Fibroblast of pulmonary artery (primary cell): Measurements from ENCODE around the gene GADD45B.
A peak's percentile ranks its signal among the peaks of the same experiment; 100 is the strongest.
"Not testable (repeated sequence)": the region's sequence is repeated elsewhere in the genome, so short reads cannot be mapped to it uniquely, and the experiment has no call there.

Experiments
- DNase-seq: peaks from one replicate; pipeline ENCODE4 v3.0.0-alpha.2; 2010; ENCODE audit warnings: low read depth
- H3K4me3 ChIP-seq: replicated peaks from 2 replicates; pipeline ENCODE4 v1.5.1; 2011; ENCODE audit warnings: low read depth, mild to moderate bottlenecking, control low read depth, low read length, moderate library complexity
- CTCF ChIP-seq: IDR thresholded peaks from 2 replicates; pipeline ENCODE4 v1.5.1; 2011; ENCODE audit warnings: mild to moderate bottlenecking, control low read depth, low read length, inconsistent platforms; ENCODE audit errors: missing control alignments

GADD45B gene

GRCh38 chr19:2488405-2488941 is 12.5 kb downstream of the GADD45B start:
- no peak for DNase-seq
- TF ChIP-seq CTCF: no peak
- peak overlapping the region; percentile 12 for H3K4me3 ChIP-seq

DNA sequence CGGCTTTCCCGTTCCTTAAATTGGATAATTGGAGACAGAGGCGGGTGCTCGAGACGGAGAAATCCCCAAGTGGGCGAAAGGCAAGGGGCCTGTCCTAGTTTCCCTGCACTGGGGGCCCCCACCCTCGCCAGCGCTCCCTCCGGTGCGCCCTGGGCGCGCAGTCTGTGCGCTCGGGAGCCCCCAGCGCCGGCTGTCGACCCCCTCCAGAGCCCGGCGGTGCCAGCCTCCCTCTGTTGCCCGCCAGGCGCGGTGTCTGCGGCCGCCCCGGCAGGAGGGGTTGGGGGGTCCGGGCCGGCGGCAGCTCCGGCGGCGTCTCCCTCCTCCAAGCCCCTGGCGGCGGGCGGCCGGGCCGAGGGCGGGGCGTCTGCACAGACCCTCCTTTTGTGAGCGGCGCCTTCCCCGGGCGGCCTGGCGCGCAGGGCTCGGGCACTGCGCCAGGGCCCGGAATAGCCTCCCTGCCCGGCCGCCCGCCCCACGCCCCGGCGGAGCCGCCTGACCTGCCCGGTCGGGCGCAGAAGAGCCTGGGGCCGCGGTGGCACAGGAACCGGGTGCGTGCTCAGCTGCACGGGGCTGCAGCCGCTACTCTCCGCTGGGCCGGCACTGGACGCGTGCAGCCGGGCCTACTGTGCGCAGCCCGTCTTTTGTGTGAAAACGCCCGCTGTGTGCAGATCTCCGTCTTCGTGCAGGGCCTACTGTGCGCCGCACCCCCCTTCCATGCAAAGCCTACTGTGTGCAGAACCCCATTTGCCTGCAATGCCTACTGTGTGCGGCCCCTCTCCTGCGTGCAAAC is 13.2 kb downstream of the GADD45B start:
- peak; percentile 51 for DNase-seq
- H3K4me3 ChIP-seq: peak overlapping the region; percentile 12
- no peak for TF ChIP-seq CTCF

- DNase-seq: no peak
- no peak overlapping the region for H3K4me3 ChIP-seq
- no peak for TF ChIP-seq CTCF
Measured at GRCh38 chr19:2490659-2491058, 14.7 kb downstream of the GADD45B start.

- peak; percentile 88 for DNase-seq
- no peak overlapping the region for H3K4me3 ChIP-seq
- TF ChIP-seq CTCF: no peak
Measured at GRCh38 chr19:2491130-2491801, 15.3 kb downstream of the GADD45B start.

DNA sequence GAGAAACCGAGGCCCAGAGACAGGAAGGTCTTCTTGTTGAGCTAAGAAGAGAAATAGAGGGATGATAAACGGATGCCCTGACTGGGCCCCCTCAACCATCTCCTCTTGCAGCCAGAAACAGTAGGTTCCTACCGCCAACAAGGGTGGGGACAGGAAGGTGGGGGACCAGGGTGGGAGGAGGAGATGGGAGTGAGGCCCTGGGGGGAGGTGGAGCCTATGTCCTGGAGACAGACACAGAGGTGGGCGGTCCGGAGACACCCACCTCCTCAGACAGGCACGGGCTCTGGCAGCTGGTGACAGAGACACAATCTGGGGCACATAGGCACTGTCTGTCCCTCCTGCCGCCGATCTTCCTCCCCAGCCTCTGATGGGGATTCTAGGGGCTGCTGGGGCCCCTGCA is 16.9 kb downstream of the GADD45B start:
- H3K4me3 ChIP-seq: no peak overlapping the region
- TF ChIP-seq CTCF: no peak
- DNase-seq: no peak

GRCh38 chr19:2493448-2493847 is 17.5 kb downstream of the GADD45B start:
- DNase-seq, H3K4me3 ChIP-seq: not testable (repeated sequence)

- DNase-seq: peak; percentile 47
- TF ChIP-seq CTCF: no peak
- peak overlapping the region; percentile 55 for H3K4me3 ChIP-seq
Measured at GRCh38 chr19:2494084-2494446, 18.1 kb downstream of the GADD45B start.
